K562 (cell line): ENCODE results near the gene BTG2. TPM values are rescaled to one million over a fixed set of nuclear protein-coding genes. Genes with fewer than 3 reads are reported as not detected.

Experiments used
- AFF1 ChIP-seq, 2 experiments: fragments of 450-650 bp; IDR thresholded peaks; 2 replicates each; pipeline ENCODE4 v1.6.1; 2018; ENCODE audit warnings: mild to moderate bottlenecking in 2 of 2, low read depth in 1 of 2; ENCODE audit not compliant: partially characterized antibody in 2 of 2
- BRF2 ChIP-seq: IDR thresholded peaks from 3 replicates; pipeline ENCODE4 v1.6.1; 2011; ENCODE audit warnings: borderline replicate concordance, mild to moderate bottlenecking; ENCODE audit not compliant: insufficient read length, insufficient read depth
- CTBP1 ChIP-seq: fragments of 450-650 bp; IDR thresholded peaks from 2 replicates; pipeline ENCODE4 v1.6.1; 2016; ENCODE audit warnings: borderline replicate concordance
- CXXC5 ChIP-seq: fragments of 250-450 bp; sonication (Bioruptor Pico); IDR thresholded peaks from 2 replicates; pipeline ENCODE4 v1.8.0; 2022; ENCODE audit warnings: inconsistent platforms, mild to moderate bottlenecking, moderate library complexity
- FOS ChIP-seq: IDR thresholded peaks from 3 replicates; pipeline ENCODE4 v1.6.1; 2011; ENCODE audit not compliant: insufficient read length; ENCODE audit errors: extremely low read depth
- FOXK2 ChIP-seq, 2 experiments: fragments of 450-650 bp; IDR thresholded peaks in 1 of 2; conservative IDR thresholded peaks in 1 of 2; 2 replicates each; pipeline ENCODE4 v1.6.1; 2016; ENCODE audit warnings: low read depth in 2 of 2, mild to moderate bottlenecking in 1 of 2
- GTF2F1 ChIP-seq: IDR thresholded peaks from 2 replicates; pipeline ENCODE4 v1.6.1; 2011; ENCODE audit warnings: low read depth, low read length, improper control_type of control experiment
- HMG20A ChIP-seq: fragments of 450-650 bp; formaldehyde crosslinking; conservative IDR thresholded peaks from 2 replicates; pipeline ENCODE4 v1.4.0; 2020; ENCODE audit warnings: mild to moderate bottlenecking, mixed read lengths
- HOXB6 ChIP-seq: fragments of 250-450 bp; sonication (Bioruptor Pico); IDR thresholded peaks from 2 replicates; pipeline ENCODE4 v1.5.1; 2022; ENCODE audit warnings: mild to moderate bottlenecking, borderline replicate concordance
- IFI16 ChIP-seq: fragments of 250-450 bp; sonication (Bioruptor Pico); IDR thresholded peaks from 2 replicates; pipeline ENCODE4 v2.1.2; 2022; ENCODE audit warnings: mild to moderate bottlenecking, inconsistent platforms
- LCOR ChIP-seq: sonication (generic); formaldehyde crosslinking; IDR thresholded peaks from 2 replicates; pipeline ENCODE4 v1.8.0; 2022; ENCODE audit warnings: mild to moderate bottlenecking, missing genetic modification reagents
- NR2C1 ChIP-seq, 2 experiments: fragments of 450-650 bp; IDR thresholded peaks; 2 replicates each; pipeline ENCODE4 v1.6.1; 2017; ENCODE audit warnings: mild to moderate bottlenecking in 2 of 2, antibody characterized with exemption in 1 of 2, inconsistent platforms in 1 of 2, missing compliant biosample characterization in 1 of 2, missing genetic modification characterization in 1 of 2
- PCBP2 ChIP-seq: fragments of 200-400 bp; formaldehyde crosslinking; IDR thresholded peaks from 2 replicates; pipeline ENCODE4 v1.6.1; 2018; ENCODE audit warnings: low read length, low read depth, mild to moderate bottlenecking, moderate library complexity; ENCODE audit not compliant: poor library complexity, severe bottlenecking
- RBM22 ChIP-seq: fragments of 200-400 bp; formaldehyde crosslinking; IDR thresholded peaks from 2 replicates; pipeline ENCODE4 v1.6.1; 2018; ENCODE audit warnings: low read length, low read depth; ENCODE audit not compliant: poor library complexity, severe bottlenecking
- SAFB2 ChIP-seq: fragments of 200-400 bp; formaldehyde crosslinking; IDR thresholded peaks from 2 replicates; pipeline ENCODE4 v1.6.1; 2018; ENCODE audit warnings: borderline replicate concordance, low read length, low read depth, moderate library complexity; ENCODE audit not compliant: severe bottlenecking
- SP1 ChIP-seq: sonication (generic); formaldehyde crosslinking; IDR thresholded peaks from 2 replicates; pipeline ENCODE4 v1.8.1; 2022; ENCODE audit warnings: mild to moderate bottlenecking, missing genetic modification reagents
- TEAD2 ChIP-seq: fragments of 450-650 bp; IDR thresholded peaks from 2 replicates; pipeline ENCODE4 v1.6.1; 2016; ENCODE audit warnings: missing genetic modification characterization, control low read depth, missing compliant biosample characterization
- THRA ChIP-seq: fragments of 450-650 bp; IDR thresholded peaks from 2 replicates; pipeline ENCODE4 v1.6.1; 2017; ENCODE audit warnings: mild to moderate bottlenecking, moderate library complexity
- ZNF174 ChIP-seq: fragments of 250-450 bp; sonication (Bioruptor Pico); IDR thresholded peaks from 2 replicates; pipeline ENCODE4 v1.4.0; 2020; ENCODE audit warnings: mild to moderate bottlenecking
- ZNF586 ChIP-seq: fragments of 450-650 bp; formaldehyde crosslinking; conservative IDR thresholded peaks from 2 replicates; pipeline ENCODE4 v1.4.0; 2020; ENCODE audit warnings: mild to moderate bottlenecking, moderate library complexity
- ZNF764 ChIP-seq: fragments of 250-450 bp; sonication (Bioruptor Pico); IDR thresholded peaks from 2 replicates; pipeline ENCODE4 v1.4.0; 2020; ENCODE audit warnings: low read depth, mild to moderate bottlenecking, moderate library complexity
- polyA plus RNA-seq, 8 experiments: library from polyadenylated mRNA; depleted of rRNA in 4 of 8; stranded (reverse) in 5 of 8; unstranded in 3 of 8; fragments of >200 nt; fragmentation: Nextera tagmentation in 2 of 8; fragmentation: Illumina TruSeq in 1 of 8; extraction: Ambion mirVana in 2 of 8; extraction: Trizol in 1 of 8; gene quantifications; 2 replicates each; pipeline versions ENCODE4 v1.2.1 to v1.2.3, GENCODE V29; 2011 to 2014; ENCODE audit warnings: inconsistent platforms in 1 of 8, missing spikeins in 1 of 8
- total RNA-seq, 7 experiments: library from RNA; depleted of rRNA in 6 of 7; stranded (reverse); fragments of >200 nt in 6 of 7; fragmentation: Illumina TruSeq in 2 of 7; extraction: Trizol in 2 of 7; gene quantifications; 2 replicates each; pipeline versions ENCODE4 v1.2.1 to v1.2.3, GENCODE V29; 2011 to 2021; ENCODE audit warnings: low replicate concordance in 1 of 7

Gene BTG2
- total and polyA plus RNA-seq, 9 of the 15 experiments (the other 6 are each of a cell fraction or from before 2014, with no cell fraction given): 2.3 to 41.9 (median 8.7) TPM

GRCh38 chr1:203306089-203306964 lies 1.0 kb downstream of the BTG2 start (continued):
- TF ChIP-seq AFF1 (IDR thresholded peaks at IDR 0.05; ENCODE audit: low read depth in 1 of 2, partially characterized antibody in 2 of 2) (peak in 1 of 2 experiments; percentile 77), GTF2F1 (no peak), BRF2 (no peak), SAFB2 (no peak), HMG20A (no peak), CXXC5 (CRISPR knock-in tag) (peak; percentile 97), IFI16 (CRISPR knock-in tag) (no peak), ZNF174 (CRISPR knock-in tag) (no peak), NR2C1 (IDR thresholded peaks at IDR 0.05) (0 out of 2 replicates have a peak, but pooled peaks have one; percentile 44), NR2C1 (tag; IDR thresholded peaks at IDR 0.05) (peak; percentile 73; the same call in 1 of the 2 replicates), FOXK2 (conservative IDR thresholded peaks at IDR 0.05 in 1 of 2, IDR thresholded peaks at IDR 0.05 in 1 of 2; ENCODE audit: low read depth in 2 of 2) (peak; percentile 90 to 92), PCBP2 (no peak), CTBP1 (peak; percentile 96), FOS (no peak), TEAD2 (no peak), ZNF586 (no peak), HOXB6 (CRISPR knock-in tag) (no peak), LCOR (CRISPR knock-in tag) (peak; percentile 93; the same call in 1 of the 2 replicates), THRA (no peak), ZNF764 (CRISPR knock-in tag) (no peak), SP1 (CRISPR knock-in tag) (no peak; the same call in 1 of the 2 replicates), RBM22 (no peak)
